Ovary (tissue), 9 donors: ENCODE data around the gene MYPN. TPM values are rescaled to one million over a fixed set of nuclear protein-coding genes. Genes with fewer than 3 reads are reported as not detected.

Source experiments
- DNase-seq, 5 donors: peaks; one replicate each; pipeline ENCODE4 v3.0.0-alpha.2; 2019 to 2020
- H3K27ac ChIP-seq, 2 donors: fragments of 200-600 bp; one replicate each; pipeline versions ENCODE4 v1.5.1 to v1.8.0; 2019 to 2022
- H3K27me3 ChIP-seq: fragments of 200-600 bp; one replicate; pipeline ENCODE4 v1.8.0; 2022
- H3K36me3 ChIP-seq: fragments of 200-600 bp; sonication (generic); one replicate; pipeline ENCODE4 v1.5.1; 2019
- H3K4me1 ChIP-seq: one replicate; pipeline ENCODE4 v1.8.1; 2013; ENCODE audit warnings: mild to moderate bottlenecking, moderate library complexity; ENCODE audit not compliant: insufficient read depth
- H3K4me3 ChIP-seq: fragments of 200-600 bp; sonication (generic); one replicate; pipeline ENCODE4 v1.5.1; 2017
- H3K9me3 ChIP-seq, 2 donors: fragments of 200-600 bp in 1 of 2; sonication (generic) in 1 of 2; one replicate each; pipeline versions ENCODE4 v1.5.1 to v1.8.1; 2013 to 2019; ENCODE audit warnings: mild to moderate bottlenecking in 1 of 2, moderate library complexity in 1 of 2
- EP300 ChIP-seq: sonication (generic); formaldehyde crosslinking; IDR thresholded peaks from one replicate; pipeline ENCODE4 v1.6.1; 2017; ENCODE audit warnings: antibody characterized with exemption
- POLR2A ChIP-seq: fragments of 450-650 bp; IDR thresholded peaks from one replicate; pipeline ENCODE4 v1.6.1; 2017; ENCODE audit warnings: antibody characterized with exemption, mild to moderate bottlenecking, moderate library complexity
- WGBS, 3 donors: extraction: QIAGEN DNeasy Blood & Tissue Kit in 1 of 3; methylation state at CpG; one replicate each; pipeline versions ENCODE4 v1.1.5 to v1.1.7; 2013 to 2017; 5-methylcytosine and 5-hydroxymethylcytosine counted together
- intact Hi-C, 4 donors: fragments of 100-400 bp; cut with DNase I; formaldehyde crosslinking; loops; one replicate each; pipeline versions ENCODE4 v1.11.0 to v1.15.1; 2022 to 2023
- polyA plus RNA-seq, 2 donors: library from polyadenylated mRNA; stranded (reverse); fragments of 200-250 nt in 1 of 2; fragments of 350-450 nt in 1 of 2; fragmentation: Illumina TruSeq in 1 of 2; extraction: RNeasy Lipid Tissue Mini Kit (QIAGEN cat#74804) in 1 of 2; gene quantifications; one replicate each; pipeline ENCODE4 v1.2.3, GENCODE V29; 2013 to 2014
- total RNA-seq, 7 donors: library from RNA; depleted of rRNA in 2 of 7; stranded (reverse); fragments of >200 nt in 2 of 7; fragmentation: NEBNext Ultra II Directional in 3 of 7; extraction: Animal tissue kit (Norgen Biotek cat#: 25700) in 3 of 7; gene quantifications; one replicate each; pipeline versions ENCODE4 v1.1.0 to v1.2.4, GENCODE V29; 2016 to 2023
- TF ChIP-seq, protein P1 (sequence below), 3 donors: fragments of 450-650 bp in 2 of 3; fragments of 200-600 bp in 1 of 3; IDR thresholded peaks; one replicate each; pipeline versions ENCODE4 v1.5.1 to v1.8.0; 2016 to 2022; ENCODE audit warnings: antibody characterized with exemption in 3 of 3, mild to moderate bottlenecking in 1 of 3
- donor health status: DM: no; HTN: no; CAD: no; lungs with moderate emphysema.
- donor health status: DM: no; HTN: no; CAD: no.
- donor health status: Bipolar disorder and iron deficiency.
- donor health status: DM: yes; HTN: yes; CAD: no.
- donor health status: DM: no; HTN: no; CAD: no.
- donor health status: DM: yes; HTN: yes; CAD: no.

Gene MYPN
- total and polyA plus RNA-seq, 9 donors: 0.05 to 0.18 (median 0.16) TPM; not detected in 5

DNA sequence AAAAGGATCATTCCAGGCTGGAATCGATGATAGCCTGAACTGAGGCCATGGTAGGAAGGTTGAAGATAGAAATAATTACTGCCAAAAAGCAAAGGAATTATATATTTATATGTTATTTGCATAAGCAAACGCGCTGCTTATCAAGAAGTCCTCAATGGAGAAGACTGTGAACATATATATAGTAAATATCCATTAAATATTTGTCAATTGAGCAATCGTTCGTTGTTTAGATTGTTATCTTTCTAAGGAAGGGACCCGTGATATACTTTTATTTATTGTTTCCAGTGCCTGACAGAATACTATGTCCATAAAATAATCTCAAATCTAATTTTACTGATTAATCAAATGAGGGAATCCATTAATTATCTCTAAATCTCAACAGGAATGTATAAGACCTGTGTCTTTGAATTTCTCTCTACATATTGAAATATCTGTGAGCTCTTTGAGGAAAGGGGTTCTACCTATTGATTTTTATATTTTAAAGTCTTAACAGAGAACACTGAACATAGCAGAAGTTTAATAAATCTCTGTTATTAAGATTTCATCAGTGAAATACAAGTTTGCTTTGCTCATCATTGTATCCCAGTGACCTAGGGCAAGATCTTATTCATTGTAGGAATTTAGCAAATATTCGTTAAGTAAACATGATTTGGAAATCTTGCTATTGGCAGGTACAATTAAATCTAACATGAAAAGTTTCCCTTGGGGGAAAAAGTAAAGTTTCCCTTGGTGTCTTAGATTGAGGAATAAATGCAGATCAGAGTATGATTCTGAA is 22.2 kb upstream of the MYPN start:
- Histone ChIP-seq H3K36me3 (no peaks in the 10 kb centered on the region), H3K4me3 (no peak overlapping the region), H3K27me3 (no peaks in the 10 kb centered on the region), H3K9me3 (no peaks in the 10 kb centered on the region), H3K27ac (no peak overlapping the region), H3K4me1 (no peaks in the 10 kb centered on the region)
- TF ChIP-seq, protein P1, sequence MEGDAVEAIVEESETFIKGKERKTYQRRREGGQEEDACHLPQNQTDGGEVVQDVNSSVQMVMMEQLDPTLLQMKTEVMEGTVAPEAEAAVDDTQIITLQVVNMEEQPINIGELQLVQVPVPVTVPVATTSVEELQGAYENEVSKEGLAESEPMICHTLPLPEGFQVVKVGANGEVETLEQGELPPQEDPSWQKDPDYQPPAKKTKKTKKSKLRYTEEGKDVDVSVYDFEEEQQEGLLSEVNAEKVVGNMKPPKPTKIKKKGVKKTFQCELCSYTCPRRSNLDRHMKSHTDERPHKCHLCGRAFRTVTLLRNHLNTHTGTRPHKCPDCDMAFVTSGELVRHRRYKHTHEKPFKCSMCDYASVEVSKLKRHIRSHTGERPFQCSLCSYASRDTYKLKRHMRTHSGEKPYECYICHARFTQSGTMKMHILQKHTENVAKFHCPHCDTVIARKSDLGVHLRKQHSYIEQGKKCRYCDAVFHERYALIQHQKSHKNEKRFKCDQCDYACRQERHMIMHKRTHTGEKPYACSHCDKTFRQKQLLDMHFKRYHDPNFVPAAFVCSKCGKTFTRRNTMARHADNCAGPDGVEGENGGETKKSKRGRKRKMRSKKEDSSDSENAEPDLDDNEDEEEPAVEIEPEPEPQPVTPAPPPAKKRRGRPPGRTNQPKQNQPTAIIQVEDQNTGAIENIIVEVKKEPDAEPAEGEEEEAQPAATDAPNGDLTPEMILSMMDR (IDR thresholded peaks at IDR 0.05): no peak
- no peak for TF ChIP-seq POLR2A
- TF ChIP-seq EP300: no peak
- 87 to 90% (median 88%) methylated on average over 7 of the region's 7 CpGs for WGBS, 3 donors
- intact Hi-C loops: loop anchor here in 1 of 4 donors (5.0 kb wide), 1 partner anchor 115 kb away; no protein-coding TSS in a partner anchor
- DNase-seq: no peak

DNA sequence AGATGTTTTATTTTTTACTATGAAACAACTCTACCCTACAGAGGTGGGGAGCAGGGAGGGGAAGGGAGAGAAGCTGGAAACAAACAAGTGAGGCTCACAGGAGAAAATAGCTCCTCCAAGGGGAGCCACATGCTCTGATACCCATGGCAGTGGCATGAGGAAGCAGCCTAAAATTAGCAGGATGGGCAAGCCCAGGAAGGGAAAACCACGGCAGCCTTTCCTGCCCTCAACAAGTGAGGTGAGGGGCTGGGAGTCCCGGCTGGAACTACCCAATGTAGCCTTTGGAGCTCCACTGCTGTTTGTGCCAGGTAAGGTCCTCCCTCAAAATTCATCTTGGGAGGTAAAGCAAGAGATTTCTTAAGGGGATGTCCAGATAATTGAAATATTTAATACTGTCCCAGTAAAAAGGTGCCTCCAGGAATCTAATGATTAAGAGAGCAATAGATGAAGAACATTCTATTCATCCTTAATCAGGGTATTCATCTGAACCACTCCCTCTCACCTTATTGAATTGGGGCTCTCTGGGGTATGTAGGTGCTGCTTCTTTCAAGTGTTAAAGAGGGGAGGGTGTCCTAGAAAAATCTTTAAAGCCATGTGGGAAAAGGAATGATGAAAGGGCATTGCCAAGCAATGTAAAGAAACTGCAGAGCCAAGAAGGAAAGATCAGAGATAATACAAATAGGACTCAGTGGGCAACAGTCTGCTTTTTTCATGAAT is 21.4 kb upstream of the MYPN start:
- WGBS, 3 donors: 73 to 75% (median 75%) methylated on average over 2 of the region's 2 CpGs
- TF ChIP-seq, protein P1 (IDR thresholded peaks at IDR 0.05): no peak
- TF ChIP-seq EP300 (no peak), POLR2A (no peak)
- Histone ChIP-seq H3K4me1 (no peaks in the 10 kb centered on the region), H3K27ac (no peak overlapping the region), H3K27me3 (no peaks in the 10 kb centered on the region), H3K4me3 (no peak overlapping the region), H3K36me3 (no peaks in the 10 kb centered on the region), H3K9me3 (no peaks in the 10 kb centered on the region)
- intact Hi-C loops: loop anchor here in 1 of 4 donors (5.0 kb wide), 1 partner anchor 114 kb away; no protein-coding TSS in a partner anchor
- no peak for DNase-seq

DNA sequence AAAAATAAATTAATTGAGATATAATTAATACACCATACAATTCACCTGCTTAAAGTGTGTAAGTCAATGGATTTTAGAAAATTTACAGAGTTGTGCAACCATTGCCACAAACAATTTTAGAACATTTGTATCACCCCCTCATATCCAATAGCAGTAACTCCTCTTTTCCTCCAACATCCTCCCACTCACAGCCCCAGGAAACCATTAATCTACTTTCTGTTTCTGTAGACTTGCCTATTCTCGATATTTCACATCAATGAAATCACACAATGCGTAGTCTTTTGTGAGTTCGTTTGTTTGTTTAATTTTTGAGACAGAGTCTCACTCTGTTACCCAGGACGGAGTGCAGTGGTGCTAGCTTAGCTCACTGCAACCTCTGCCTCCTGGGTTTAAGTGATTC is 20.5 kb upstream of the MYPN start:
- no peaks in the 10 kb centered on the region for H3K4me1 ChIP-seq
- DNase-seq: no peak
- 22 to 41% (median 28%) methylated on average over 4 of the region's 4 CpGs for WGBS, 3 donors
- no peaks in the 10 kb centered on the region for H3K9me3 ChIP-seq
- TF ChIP-seq EP300 (no peak), POLR2A (no peak)
- TF ChIP-seq, protein P1 (IDR thresholded peaks at IDR 0.05): no peak
- H3K36me3 ChIP-seq: no peaks in the 10 kb centered on the region
- no peak overlapping the region for H3K4me3 ChIP-seq
- no peaks in the 10 kb centered on the region for H3K27me3 ChIP-seq
- H3K27ac ChIP-seq: no peak overlapping the region
- intact Hi-C loops: loop anchor here in 1 of 4 donors (5.0 kb wide), 1 partner anchor 114 kb away; no protein-coding TSS in a partner anchor

DNA sequence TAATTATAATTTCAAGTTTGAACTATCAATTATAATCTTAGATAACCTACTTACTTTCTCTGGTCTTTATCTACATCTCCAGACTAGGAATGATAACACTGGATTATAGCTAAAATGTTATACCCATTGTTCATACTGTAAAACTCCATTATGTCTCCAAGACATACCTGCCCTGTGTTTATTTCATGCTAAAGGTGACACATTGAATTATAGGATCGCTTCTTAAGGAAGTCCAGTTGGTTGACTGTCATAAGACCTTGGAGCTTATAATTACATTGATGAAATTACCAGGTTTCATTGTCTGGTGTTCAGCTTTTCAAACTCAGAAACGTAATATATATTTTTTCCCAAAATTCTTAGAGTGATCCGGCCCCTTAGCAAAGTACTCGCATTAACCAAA is 18.7 kb upstream of the MYPN start:
- DNase-seq: no peak
- H3K27ac ChIP-seq: no peak overlapping the region
- TF ChIP-seq EP300 (no peak), POLR2A (no peak)
- TF ChIP-seq, protein P1 (IDR thresholded peaks at IDR 0.05): no peak
- H3K9me3 ChIP-seq: no peaks in the 10 kb centered on the region
- intact Hi-C loops: no loop called here
- no peaks in the 10 kb centered on the region for H3K4me1 ChIP-seq
- no peaks in the 10 kb centered on the region for H3K27me3 ChIP-seq
- H3K36me3 ChIP-seq: no peaks in the 10 kb centered on the region
- H3K4me3 ChIP-seq: no peak overlapping the region
- 86 to 87% (median 87%) methylated on average over 4 of the region's 4 CpGs for WGBS, 3 donors
